Stimulated activated naive CD8-positive, alpha-beta T cell treated with anti-CD3 and anti-CD28 coated beads, Interleukin-15, amount 100 ng/mL, for 72 hours (primary cell): ENCODE results near the gene MAOA.

ENCODE experiments used
- ATAC-seq: fragments of 150-1000 bp; cut with Tn5 transposase; 2 replicates; pipeline ENCODE4 v1.10.0; 2021; ENCODE audit warnings: mild to moderate bottlenecking, moderate library complexity
- DNase-seq, 2 donors: peaks; one replicate each; pipeline ENCODE4 v3.0.0; 2021 to 2022
- H3K27ac Mint-ChIP-seq, 2 donors: one replicate each; pipeline ENCODE4 v1.8.0; 2022; ENCODE audit warnings: mild to moderate bottlenecking in 2 of 2, mixed read lengths in 2 of 2, moderate library complexity in 2 of 2
- H3K27me3 Mint-ChIP-seq: one replicate; pipeline ENCODE4 v1.8.0; 2022; ENCODE audit warnings: mixed read lengths
- H3K4me1 Mint-ChIP-seq: one replicate; pipeline ENCODE4 v1.8.0; 2022; ENCODE audit warnings: mild to moderate bottlenecking, mixed read lengths
- H3K4me3 Mint-ChIP-seq, 2 donors: one replicate each; pipeline ENCODE4 v1.8.0; 2022; ENCODE audit warnings: mild to moderate bottlenecking in 2 of 2, mixed read lengths in 2 of 2, moderate library complexity in 1 of 2
- H3K9me3 Mint-ChIP-seq, 2 donors: one replicate each; pipeline ENCODE4 v1.8.0; 2022; ENCODE audit warnings: mixed read lengths in 2 of 2

MAOA gene

GRCh38 chrX:43685221-43685620, 29.1 kb downstream of the MAOA start:
- H3K4me3 Mint-ChIP-seq: no peak overlapping the region
- ATAC-seq: no peak
- H3K27me3 Mint-ChIP-seq: no peaks in the 10 kb centered on the region
- no peak overlapping the region for H3K27ac Mint-ChIP-seq
- no peak for DNase-seq
- no peaks in the 10 kb centered on the region for H3K9me3 Mint-ChIP-seq
- H3K4me1 Mint-ChIP-seq: no peaks in the 10 kb centered on the region

- Mint-ChIP-seq H3K9me3 (no peaks in the 10 kb centered on the region), H3K4me1 (no peaks in the 10 kb centered on the region), H3K4me3 (no peak overlapping the region), H3K27ac (no peak overlapping the region), H3K27me3 (no peaks in the 10 kb centered on the region)
- DNase-seq (no peak), ATAC-seq (no peak)
These were observed 32.5 kb downstream of the MAOA start for GRCh38 chrX:43688586-43688985.

GRCh38 chrX:43693602-43694406, 37.7 kb downstream of the MAOA start:
- no peak for DNase-seq
- ATAC-seq: no peak

GRCh38 chrX:43699475-43699874, 43.4 kb downstream of the MAOA start:
- H3K4me1 Mint-ChIP-seq: no peaks in the 10 kb centered on the region
- no peaks in the 10 kb centered on the region for H3K9me3 Mint-ChIP-seq
- ATAC-seq (no peak), DNase-seq (no peak)
- H3K27ac Mint-ChIP-seq: no peak overlapping the region
- H3K4me3 Mint-ChIP-seq: no peak overlapping the region
- H3K27me3 Mint-ChIP-seq: no peaks in the 10 kb centered on the region

More at GRCh38 chrX:43693602-43694406, 37.7 kb downstream of the MAOA start:
- Mint-ChIP-seq H3K4me3 (no peak overlapping the region), H3K9me3 (no peaks in the 10 kb centered on the region), H3K27me3 (no peaks in the 10 kb centered on the region), H3K4me1 (no peaks in the 10 kb centered on the region), H3K27ac (peak overlapping the region in 1 of 2 donors; percentile 34)

- no peak overlapping the region for H3K4me3 Mint-ChIP-seq
- no peaks in the 10 kb centered on the region for H3K4me1 Mint-ChIP-seq
- H3K27me3 Mint-ChIP-seq: no peaks in the 10 kb centered on the region
- no peak overlapping the region for H3K27ac Mint-ChIP-seq
- DNase-seq (no peak), ATAC-seq (no peak)
- no peaks in the 10 kb centered on the region for H3K9me3 Mint-ChIP-seq
These were observed 46.0 kb downstream of the MAOA start for GRCh38 chrX:43702079-43702524.

- no peaks in the 10 kb centered on the region for H3K27me3 Mint-ChIP-seq
- no peak for DNase-seq
These were observed 46.6 kb downstream of the MAOA start for GRCh38 chrX:43702660-43703059.

GRCh38 chrX:43703211-43703791, 47.2 kb downstream of the MAOA start:
- H3K27ac Mint-ChIP-seq: no peak overlapping the region
- no peak for DNase-seq
- no peaks in the 10 kb centered on the region for H3K4me1 Mint-ChIP-seq
- H3K27me3 Mint-ChIP-seq: no peaks in the 10 kb centered on the region
- ATAC-seq: no peak
- H3K9me3 Mint-ChIP-seq: no peaks in the 10 kb centered on the region
- H3K4me3 Mint-ChIP-seq: no peak overlapping the region

More at GRCh38 chrX:43702660-43703059, 46.6 kb downstream of the MAOA start:
- Mint-ChIP-seq H3K27ac (no peak overlapping the region), H3K4me1 (no peaks in the 10 kb centered on the region), H3K9me3 (no peaks in the 10 kb centered on the region), H3K4me3 (no peak overlapping the region)
- no peak for ATAC-seq

- Mint-ChIP-seq H3K4me3 (no peak overlapping the region), H3K9me3 (no peaks in the 10 kb centered on the region), H3K27me3 (no peaks in the 10 kb centered on the region), H3K27ac (no peak overlapping the region), H3K4me1 (no peaks in the 10 kb centered on the region)
- no peak for DNase-seq
- ATAC-seq: no peak
These were observed 50.8 kb downstream of the MAOA start for GRCh38 chrX:43706786-43707370.

- Mint-ChIP-seq H3K4me1 (no peaks in the 10 kb centered on the region), H3K27me3 (no peaks in the 10 kb centered on the region), H3K27ac (no peak overlapping the region), H3K4me3 (no peak overlapping the region), H3K9me3 (no peaks in the 10 kb centered on the region)
- no peak for ATAC-seq
- no peak for DNase-seq
These were observed 51.9 kb downstream of the MAOA start for GRCh38 chrX:43707812-43708548.

GRCh38 chrX:43716144-43716543, 60.0 kb downstream of the MAOA start:
- Mint-ChIP-seq H3K4me1 (no peaks in the 10 kb centered on the region), H3K4me3 (no peak overlapping the region), H3K27ac (no peak overlapping the region), H3K27me3 (no peaks in the 10 kb centered on the region), H3K9me3 (no peaks in the 10 kb centered on the region)
- ATAC-seq: no peak
- DNase-seq: no peak

- Mint-ChIP-seq H3K4me3 (no peak overlapping the region), H3K9me3 (no peaks in the 10 kb centered on the region)
These were observed 60.6 kb downstream of the MAOA start for GRCh38 chrX:43716696-43717095.

GRCh38 chrX:43717161-43717560, 61.1 kb downstream of the MAOA start:
- no peak for ATAC-seq
- no peaks in the 10 kb centered on the region for H3K27me3 Mint-ChIP-seq
- H3K4me1 Mint-ChIP-seq: no peaks in the 10 kb centered on the region
- DNase-seq: no peak
- H3K27ac Mint-ChIP-seq: no peak overlapping the region
- no peak overlapping the region for H3K4me3 Mint-ChIP-seq
- no peaks in the 10 kb centered on the region for H3K9me3 Mint-ChIP-seq

More at GRCh38 chrX:43716696-43717095, 60.6 kb downstream of the MAOA start:
- ATAC-seq: no peak
- H3K4me1 Mint-ChIP-seq: no peaks in the 10 kb centered on the region
- no peak overlapping the region for H3K27ac Mint-ChIP-seq
- no peaks in the 10 kb centered on the region for H3K27me3 Mint-ChIP-seq
- no peak for DNase-seq

- Mint-ChIP-seq H3K9me3 (no peaks in the 10 kb centered on the region), H3K4me1 (no peaks in the 10 kb centered on the region), H3K27ac (no peak overlapping the region), H3K27me3 (no peaks in the 10 kb centered on the region), H3K4me3 (no peak overlapping the region)
- DNase-seq: no peak
- ATAC-seq: no peak
These were observed 62.0 kb downstream of the MAOA start for GRCh38 chrX:43718081-43718480.

- no peak overlapping the region for H3K27ac Mint-ChIP-seq
- H3K9me3 Mint-ChIP-seq: no peaks in the 10 kb centered on the region
- no peak overlapping the region for H3K4me3 Mint-ChIP-seq
- no peaks in the 10 kb centered on the region for H3K4me1 Mint-ChIP-seq
- no peak for DNase-seq
- no peaks in the 10 kb centered on the region for H3K27me3 Mint-ChIP-seq
- ATAC-seq: no peak
These were observed 62.4 kb downstream of the MAOA start for GRCh38 chrX:43718546-43718945.

GRCh38 chrX:43718956-43719355, 62.9 kb downstream of the MAOA start:
- no peak for DNase-seq
- no peak for ATAC-seq
- no peaks in the 10 kb centered on the region for H3K9me3 Mint-ChIP-seq
- no peak overlapping the region for H3K27ac Mint-ChIP-seq
- H3K27me3 Mint-ChIP-seq: no peaks in the 10 kb centered on the region
- no peak overlapping the region for H3K4me3 Mint-ChIP-seq
- no peaks in the 10 kb centered on the region for H3K4me1 Mint-ChIP-seq

- Mint-ChIP-seq H3K27me3 (no peaks in the 10 kb centered on the region), H3K9me3 (no peaks in the 10 kb centered on the region), H3K27ac (no peak overlapping the region)
These were observed 64.0 kb downstream of the MAOA start for GRCh38 chrX:43720082-43720481.

More at GRCh38 chrX:43720082-43720481, 64.0 kb downstream of the MAOA start:
- ATAC-seq (no peak), DNase-seq (no peak)
- H3K4me1 Mint-ChIP-seq: no peaks in the 10 kb centered on the region
- H3K4me3 Mint-ChIP-seq: no peak overlapping the region
